GM15510 (cell line): Measurements from ENCODE around the gene IFI16.

Source experiments
- POLR2A ChIP-seq: IDR thresholded peaks from 3 replicates; pipeline ENCODE4 v1.6.1; 2011; ENCODE audit warnings: borderline replicate concordance; ENCODE audit not compliant: insufficient read length; ENCODE audit errors: extremely low read depth

IFI16 gene

GRCh38 chr1:159076438-159077119 lies 66.9 kb downstream of the IFI16 start, which contains the start of gene AIM2:
TSS of gene AIM2 (minus strand) at chr1:159076766. CDS start at chr1:159073499, 3,267 bp downstream.
- TF ChIP-seq POLR2A: peak; percentile 60

GRCh38 chr1:159077120-159077961 lies 67.6 kb downstream of the IFI16 start:
- TF ChIP-seq POLR2A: peak; percentile 40

- no peak for TF ChIP-seq POLR2A
Measured at GRCh38 chr1:159079525-159079924, 69.8 kb downstream of the IFI16 start.

- no peak for TF ChIP-seq POLR2A
Measured at GRCh38 chr1:159081626-159082025, 71.9 kb downstream of the IFI16 start.

- TF ChIP-seq POLR2A: no peak
Measured at GRCh38 chr1:159083013-159083412, 73.3 kb downstream of the IFI16 start.

GRCh38 chr1:159084152-159084551 lies 74.4 kb downstream of the IFI16 start:
- TF ChIP-seq POLR2A: no peak

- TF ChIP-seq POLR2A: no peak
Measured at GRCh38 chr1:159084867-159085266, 75.2 kb downstream of the IFI16 start.

- no peak for TF ChIP-seq POLR2A
Measured at GRCh38 chr1:159088050-159088449, 78.3 kb downstream of the IFI16 start.

- TF ChIP-seq POLR2A: no peak
Measured at GRCh38 chr1:159088546-159089183, 79.0 kb downstream of the IFI16 start.

- TF ChIP-seq POLR2A: no peak
Measured at GRCh38 chr1:159089184-159089791, 79.6 kb downstream of the IFI16 start.

GRCh38 chr1:159090286-159091179 lies 80.8 kb downstream of the IFI16 start:
- TF ChIP-seq POLR2A: no peak

GRCh38 chr1:159091180-159091560 lies 81.5 kb downstream of the IFI16 start:
- TF ChIP-seq POLR2A: no peak

- no peak for TF ChIP-seq POLR2A
Measured at GRCh38 chr1:159091607-159092031, 81.9 kb downstream of the IFI16 start.
